Nephron (organoid): ENCODE measurements around the gene PCDH18.
"Not testable (repeated sequence)": the region's sequence is repeated elsewhere in the genome, so short reads cannot be mapped to it uniquely, and the experiment has no call there.

ENCODE experiments used
- H3K27ac Mint-ChIP-seq, 3 experiments: 2 replicates each; pipeline ENCODE4 v1.8.0; 2020; ENCODE audit warnings: mixed read lengths in 3 of 3, mild to moderate bottlenecking in 2 of 3, moderate library complexity in 1 of 3
- H3K27me3 Mint-ChIP-seq: 2 replicates; pipeline ENCODE4 v1.8.0; 2021; ENCODE audit warnings: low read depth, mild to moderate bottlenecking, moderate library complexity, mixed read lengths
- H3K36me3 Mint-ChIP-seq: 2 replicates; pipeline ENCODE4 v1.8.0; 2020; ENCODE audit warnings: low read depth, mixed read lengths
- H3K4me1 Mint-ChIP-seq: 2 replicates; pipeline ENCODE4 v1.8.0; 2020; ENCODE audit warnings: mixed read lengths
- H3K4me3 Mint-ChIP-seq, 3 experiments: 2 replicates each; pipeline ENCODE4 v1.8.0; 2020; ENCODE audit warnings: mild to moderate bottlenecking in 3 of 3, mixed read lengths in 3 of 3, moderate library complexity in 2 of 3
- H3K9me3 Mint-ChIP-seq: 2 replicates; pipeline ENCODE4 v1.8.0; 2020; ENCODE audit warnings: mixed read lengths
- CTCF ChIP-seq, 3 experiments: fragments of 200-600 bp; sonication (generic); IDR thresholded peaks; one replicate each; pipeline ENCODE4 v1.5.0; 2021; ENCODE audit warnings: antibody characterized with exemption in 3 of 3; ENCODE audit not compliant: unreplicated experiment in 3 of 3

The PCDH18 gene

DNA sequence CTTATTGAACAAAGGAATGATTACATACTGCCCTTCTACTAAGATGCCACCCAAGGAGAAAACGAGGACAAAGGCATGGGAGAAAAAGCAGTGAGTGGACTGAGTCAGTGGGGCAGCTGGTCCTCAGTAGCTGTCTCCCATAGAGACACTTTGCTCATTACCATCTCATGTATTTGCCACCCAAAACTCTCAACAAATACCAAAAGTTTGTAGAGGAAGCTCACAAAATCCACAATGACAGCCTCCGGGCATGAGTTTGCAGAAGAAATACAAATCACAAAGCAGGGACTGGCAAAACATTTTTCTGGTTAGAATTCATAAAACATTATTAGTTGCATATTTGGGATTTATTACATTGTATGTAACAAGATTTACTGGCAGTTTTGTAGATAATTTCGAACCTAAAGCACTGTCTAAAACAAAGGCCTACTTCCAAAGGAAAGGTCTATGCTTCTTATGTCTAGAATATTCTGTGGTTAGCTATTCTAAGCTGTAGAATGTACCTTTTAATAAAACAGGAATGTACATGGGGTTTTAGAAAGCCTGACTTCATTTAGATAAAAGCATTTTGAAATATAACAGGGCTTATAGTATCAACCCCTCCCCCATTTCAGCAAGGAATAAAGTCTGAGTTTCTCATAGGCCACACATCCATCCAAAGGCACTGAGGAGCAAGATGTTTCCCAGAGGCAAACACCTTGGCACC lies 17.7 kb downstream of the PCDH18 start:
- H3K27ac Mint-ChIP-seq: peak overlapping the region; percentile 47 to 71 (median 60)
- no peaks in the 10 kb centered on the region for H3K9me3 Mint-ChIP-seq
- no peak for TF ChIP-seq CTCF (IDR thresholded peaks at IDR 0.05; ENCODE audit: unreplicated experiment in 3 of 3)
- no peak overlapping the region for H3K4me3 Mint-ChIP-seq
- no peaks in the 10 kb centered on the region for H3K27me3 Mint-ChIP-seq
- peaks cover 33% of the 10 kb centered on the region for H3K4me1 Mint-ChIP-seq
- peaks cover 4% of the 10 kb centered on the region for H3K36me3 Mint-ChIP-seq

GRCh38 chr4:137510557-137511265 lies 21.6 kb downstream of the PCDH18 start:
- Mint-ChIP-seq H3K27ac (peak overlapping the region; percentile 21 to 73 (median 22)), H3K4me1 (peaks cover 22% of the 10 kb centered on the region)
- TF ChIP-seq CTCF (IDR thresholded peaks at IDR 0.05; ENCODE audit: unreplicated experiment in 3 of 3): no peak

GRCh38 chr4:137509855-137510282 lies 22.4 kb downstream of the PCDH18 start:
- no peak overlapping the region for H3K4me3 Mint-ChIP-seq
- H3K9me3 Mint-ChIP-seq: no peaks in the 10 kb centered on the region
- peaks cover 14% of the 10 kb centered on the region for H3K4me1 Mint-ChIP-seq
- no peaks in the 10 kb centered on the region for H3K36me3 Mint-ChIP-seq
- no peak for TF ChIP-seq CTCF (IDR thresholded peaks at IDR 0.05; ENCODE audit: unreplicated experiment in 3 of 3)
- H3K27me3 Mint-ChIP-seq: no peaks in the 10 kb centered on the region
- no peak overlapping the region for H3K27ac Mint-ChIP-seq

More at GRCh38 chr4:137510557-137511265, 21.6 kb downstream of the PCDH18 start:
- Mint-ChIP-seq H3K27me3 (no peaks in the 10 kb centered on the region), H3K4me3 (no peak overlapping the region), H3K9me3 (no peaks in the 10 kb centered on the region), H3K36me3 (no peaks in the 10 kb centered on the region)

- Mint-ChIP-seq H3K27me3 (no peaks in the 10 kb centered on the region), H3K36me3 (no peaks in the 10 kb centered on the region), H3K27ac (no peak overlapping the region), H3K9me3 (peaks cover 5% of the 10 kb centered on the region), H3K4me1 (no peaks in the 10 kb centered on the region), H3K4me3 (no peak overlapping the region)
- no peak for TF ChIP-seq CTCF (IDR thresholded peaks at IDR 0.05; ENCODE audit: unreplicated experiment in 3 of 3)
Measured at GRCh38 chr4:137502339-137503129, 29.8 kb downstream of the PCDH18 start.

- not testable (repeated sequence) for H3K4me1 Mint-ChIP-seq, H3K27me3 Mint-ChIP-seq, H3K36me3 Mint-ChIP-seq
- H3K4me3 Mint-ChIP-seq: peak overlapping the region; percentile 57 to 71 (median 65)
- H3K27ac Mint-ChIP-seq: peak overlapping the region in 1 of 3 experiments; percentile 20
- H3K9me3 Mint-ChIP-seq: peaks cover 10% of the 10 kb centered on the region
Measured at GRCh38 chr4:137496267-137496666, 36.0 kb downstream of the PCDH18 start.

DNA sequence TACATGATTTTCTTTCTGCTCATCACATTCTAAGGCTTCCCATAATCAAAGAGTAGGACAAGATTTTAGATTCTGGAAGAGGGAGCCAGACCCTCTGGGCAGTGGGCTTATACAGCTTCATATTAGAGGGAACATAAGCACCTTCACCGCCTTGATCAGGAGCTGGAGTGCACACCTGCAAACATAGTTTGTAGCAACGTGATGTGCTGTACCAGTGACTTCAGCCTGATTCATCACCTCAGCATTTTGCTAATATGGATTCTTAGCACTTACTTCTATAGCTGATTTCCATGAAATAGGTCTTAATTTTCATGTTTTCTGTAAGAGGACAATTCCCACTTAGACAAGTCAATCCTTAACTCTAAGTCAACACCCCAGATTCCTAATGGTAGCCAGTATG lies 36.7 kb downstream of the PCDH18 start:
- no peak for TF ChIP-seq CTCF (IDR thresholded peaks at IDR 0.05; ENCODE audit: unreplicated experiment in 3 of 3)

DNA sequence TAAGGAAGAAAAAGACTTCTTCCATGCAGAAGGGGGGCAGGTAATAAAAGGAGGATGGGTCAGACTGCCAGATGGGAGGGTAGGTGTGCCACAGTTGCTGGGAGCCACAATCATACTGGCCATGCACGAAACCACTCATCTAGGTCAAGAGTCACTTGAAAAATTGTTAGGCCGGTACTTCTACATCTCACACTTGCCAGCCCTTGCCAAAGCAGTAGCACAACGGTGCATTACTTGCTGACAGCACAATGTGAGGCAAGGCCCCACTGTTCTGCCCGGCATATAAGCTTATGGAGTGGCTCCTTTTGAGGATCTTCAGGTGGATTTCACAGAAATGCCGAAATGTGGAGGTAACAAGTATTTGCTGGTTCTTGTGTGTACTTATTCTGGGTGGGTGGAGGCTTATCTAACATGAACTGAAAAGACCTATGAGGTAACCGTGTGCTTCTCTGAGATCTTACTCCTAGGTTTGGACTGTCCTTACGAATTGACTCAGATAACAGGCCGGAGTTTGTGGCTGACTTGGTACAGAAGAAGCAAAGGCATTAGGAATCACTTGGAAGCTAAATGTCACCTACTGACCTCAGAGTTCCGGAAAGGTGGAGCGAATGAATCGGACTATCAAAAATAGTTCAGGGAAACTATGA lies 48.9 kb downstream of the PCDH18 start:
- H3K36me3 Mint-ChIP-seq, H3K4me3 Mint-ChIP-seq, H3K4me1 Mint-ChIP-seq, H3K27me3 Mint-ChIP-seq, H3K9me3 Mint-ChIP-seq: not testable (repeated sequence)
- peak overlapping the region in 1 of 3 experiments; percentile 49 for H3K27ac Mint-ChIP-seq

More for the DNA sequence above, 36.7 kb downstream of the PCDH18 start:
- H3K4me1 Mint-ChIP-seq: peaks cover 7% of the 10 kb centered on the region
- no peak overlapping the region for H3K27ac Mint-ChIP-seq
- peak overlapping the region; percentile 40 to 64 (median 45) for H3K4me3 Mint-ChIP-seq
- H3K27me3 Mint-ChIP-seq: no peaks in the 10 kb centered on the region
- no peaks in the 10 kb centered on the region for H3K36me3 Mint-ChIP-seq
- H3K9me3 Mint-ChIP-seq: peaks cover 10% of the 10 kb centered on the region

GRCh38 chr4:137479657-137480056 lies 52.6 kb downstream of the PCDH18 start:
- H3K36me3 Mint-ChIP-seq, H3K27ac Mint-ChIP-seq, H3K9me3 Mint-ChIP-seq, H3K4me3 Mint-ChIP-seq, H3K27me3 Mint-ChIP-seq: not testable (repeated sequence)
- peaks cover 13% of the 10 kb centered on the region for H3K4me1 Mint-ChIP-seq
